CD4-positive, alpha-beta memory T cell (primary cell): Measurements from ENCODE around the gene RNF126. TPM values are rescaled to one million over a fixed set of nuclear protein-coding genes. Genes with fewer than 3 reads are reported as not detected.
"Not testable (repeated sequence)": the region's sequence is repeated elsewhere in the genome, so short reads cannot be mapped to it uniquely, and the experiment has no call there.

Experiments
- CTCF ChIA-PET: fragments of 350-600 bp; sonication (Branson Sonifier 250); formaldehyde crosslinking; loops from one replicate; lab custom pipeline; 2021; ENCODE audit warnings: inconsistent platforms; ENCODE audit not compliant: partially characterized antibody; lab: Charles Lee
- POLR2A ChIA-PET: fragments of 350-600 bp; sonication (Branson Sonifier 250); formaldehyde crosslinking; loops from one replicate; lab custom pipeline; 2021; ENCODE audit not compliant: partially characterized antibody; lab: Charles Lee
- DNase-seq, 5 donors: peaks; one replicate each; pipeline versions ENCODE4 v3.0.0 to v3.0.0-alpha.2; 2020 to 2022; ENCODE audit warnings: mixed read lengths in 1 of 5
- H3K27ac ChIP-seq: one replicate; pipeline ENCODE4 v1.7.0; 2013; ENCODE audit warnings: low read depth, low read length
- H3K27me3 ChIP-seq: 2 replicates; pipeline ENCODE4 v1.7.0; 2013; ENCODE audit warnings: mild to moderate bottlenecking, low read length, moderate library complexity; ENCODE audit not compliant: insufficient read depth
- H3K36me3 ChIP-seq: 2 replicates; pipeline ENCODE4 v1.7.0; 2013; ENCODE audit warnings: mild to moderate bottlenecking, low read length, moderate library complexity; ENCODE audit not compliant: insufficient read depth
- H3K4me1 ChIP-seq: 2 replicates; pipeline ENCODE4 v1.7.0; 2013; ENCODE audit warnings: mild to moderate bottlenecking, low read length, moderate library complexity; ENCODE audit not compliant: insufficient read depth
- H3K4me3 ChIP-seq, 2 donors: one replicate each; pipeline ENCODE4 v1.7.0; 2013; ENCODE audit warnings: low read length in 2 of 2, mild to moderate bottlenecking in 1 of 2
- H3K9me3 ChIP-seq, 2 donors: one replicate each; pipeline ENCODE4 v1.7.0; 2013; ENCODE audit warnings: low read length in 2 of 2, control low read depth in 1 of 2; ENCODE audit not compliant: control insufficient read depth in 1 of 2
- H3K27ac Mint-ChIP-seq, 7 donors: one replicate each; pipeline ENCODE4 v1.8.0; 2020 to 2021; ENCODE audit warnings: mixed read lengths in 7 of 7, mild to moderate bottlenecking in 6 of 7, inconsistent platforms in 3 of 7, moderate library complexity in 3 of 7
- H3K27me3 Mint-ChIP-seq, 2 donors: one replicate each; pipeline ENCODE4 v1.8.0; 2020 to 2021; ENCODE audit warnings: mixed read lengths in 2 of 2
- H3K36me3 Mint-ChIP-seq, 2 donors: one replicate each; pipeline ENCODE4 v1.8.0; 2020 to 2021; ENCODE audit warnings: mixed read lengths in 2 of 2, inconsistent platforms in 1 of 2, mild to moderate bottlenecking in 1 of 2
- H3K4me1 Mint-ChIP-seq, 4 donors: one replicate each; pipeline ENCODE4 v1.8.0; 2020 to 2021; ENCODE audit warnings: mixed read lengths in 4 of 4, mild to moderate bottlenecking in 1 of 4
- H3K4me3 Mint-ChIP-seq, 8 donors: one replicate each; pipeline ENCODE4 v1.8.0; 2020 to 2021; ENCODE audit warnings: mixed read lengths in 8 of 8, mild to moderate bottlenecking in 7 of 8, moderate library complexity in 6 of 8, inconsistent platforms in 3 of 8
- H3K9me3 Mint-ChIP-seq, 8 donors: one replicate each; pipeline ENCODE4 v1.8.0; 2020 to 2021; ENCODE audit warnings: mixed read lengths in 8 of 8, mild to moderate bottlenecking in 5 of 8, inconsistent platforms in 3 of 8, moderate library complexity in 1 of 8
- intact Hi-C: fragments of 100-400 bp; cut with micrococcal nuclease; formaldehyde crosslinking; loops from one replicate; pipeline ENCODE4 v1.15.1; 2023
- polyA plus RNA-seq, 2 donors: library from polyadenylated mRNA; unstranded; fragments of 300-500 nt; fragmentation: Illumina TruSeq; gene quantifications; one replicate each; pipeline ENCODE4 v1.2.3, GENCODE V29; 2021
- total RNA-seq, 2 experiments: library from RNA; stranded (reverse); gene quantifications; one replicate each; pipeline ENCODE4 v1.2.3, GENCODE V29; 2021

RNF126 gene
- total and polyA plus RNA-seq, 4 experiments from 2014 or later, result 82.3 to 112 (median 100) TPM

- intact Hi-C loops, result loop anchor here (1.0 to 10.0 kb wide), 6 partner anchors 23 to 164 kb away; partner anchors contain the start of genes BSG and PTBP1
- CTCF ChIA-PET, result interaction anchor here (0.7 to 1.0 kb wide), 3 partner anchors 27 to 49 kb away, joined by 3 to 6 read pairs (median 4); no protein-coding TSS in a partner anchor
Observed at GRCh38 chr19:633068-633785, 29.8 kb downstream of the RNF126 start, which contains the start of gene POLRMT. TSS of gene POLRMT (minus strand) at chr19:633537. CDS start at chr19:633512, 25 bp downstream.

DNA sequence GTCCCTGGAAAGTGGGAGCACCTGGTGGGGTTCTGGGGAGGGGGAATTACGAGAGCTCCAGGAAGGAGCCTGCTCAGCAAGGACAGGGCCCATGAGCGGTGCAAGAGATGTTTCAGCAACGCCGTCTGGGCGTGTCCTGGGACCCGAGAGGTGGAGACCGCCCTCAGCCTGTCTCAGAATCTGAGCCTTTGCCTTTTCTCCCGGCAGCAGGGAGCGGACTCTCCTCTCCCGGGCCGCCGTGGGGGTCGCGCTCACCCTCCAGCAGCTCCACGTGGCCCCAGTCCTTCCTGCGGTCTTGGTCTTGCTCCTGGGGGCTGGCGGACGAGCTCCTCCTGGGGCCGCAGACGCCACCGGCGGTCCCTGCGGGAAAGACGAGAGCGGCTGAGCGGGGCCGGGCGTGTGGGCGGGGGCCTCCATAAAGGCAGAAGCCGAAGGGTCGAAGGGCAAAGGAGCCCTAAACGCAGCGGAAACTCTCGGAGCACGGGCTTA, 30.4 kb downstream of the RNF126 start:
- peaks cover 22% of the 10 kb centered on the region for H3K4me1 ChIP-seq
- H3K27me3 Mint-ChIP-seq, result no peaks in the 10 kb centered on the region
- H3K4me3 Mint-ChIP-seq, result peak overlapping the region; percentile 90 to 98 (median 96)
- H3K27ac Mint-ChIP-seq, result peak overlapping the region; percentile 89 to 98 (median 96)
- peaks cover 2 to 50% (median 23%) of the 10 kb centered on the region in 4 donors for H3K4me1 Mint-ChIP-seq
- no peaks in the 10 kb centered on the region for H3K9me3 Mint-ChIP-seq
- peaks cover 15 to 27% of the 10 kb centered on the region in 2 donors for H3K36me3 Mint-ChIP-seq
- ChIA-PET POLR2A (interaction anchor here (1.1 to 4.6 kb wide), 4 partner anchors 22 to 61 kb away, joined by 3 to 54 read pairs (median 12); partner anchors contain the start of genes BSG and RNF126), CTCF (interaction anchor here (1.5 kb wide), 1 partner anchor 48 kb away, joined by 4 read pairs; no protein-coding TSS in a partner anchor)
- H3K4me3 ChIP-seq, result peak overlapping the region; percentile 61 to 86
- peaks cover 7% of the 10 kb centered on the region for H3K36me3 ChIP-seq
- DNase-seq, result peak in 1 of 5 donors; percentile 49
- peak overlapping the region; percentile 71 for H3K27ac ChIP-seq
- intact Hi-C loops, result loop anchor here (1.0 to 10.0 kb wide), 6 partner anchors 22 to 165 kb away; partner anchors contain the start of genes BSG and PTBP1
- H3K9me3 ChIP-seq, result no peaks in the 10 kb centered on the region
- no peaks in the 10 kb centered on the region for H3K27me3 ChIP-seq

More at GRCh38 chr19:633068-633785, 29.8 kb downstream of the RNF126 start, which contains the start of gene POLRMT:
- H3K27me3 ChIP-seq, result no peaks in the 10 kb centered on the region
- peak; percentile 94 to 96 (median 96) for DNase-seq
- H3K4me3 ChIP-seq, result peak within 1 kb of the TSS; percentile 61 to 86
- POLR2A ChIA-PET, result interaction anchor here (0.7 to 4.6 kb wide), 8 partner anchors 9 to 122 kb away, joined by 3 to 54 read pairs (median 6); partner anchors contain the start of genes BSG and RNF126
- Mint-ChIP-seq H3K36me3 (peaks cover 13 to 26% of the 10 kb centered on the region in 2 donors), H3K4me3 (peak within 1 kb of the TSS; percentile 90 to 98 (median 96)), H3K4me1 (peaks cover 2 to 49% (median 24%) of the 10 kb centered on the region in 4 donors), H3K27me3 (no peaks in the 10 kb centered on the region), H3K27ac (peak within 1 kb of the TSS; percentile 94 to 98 (median 97)), H3K9me3 (no peaks in the 10 kb centered on the region)
- peaks cover 7% of the 10 kb centered on the region for H3K36me3 ChIP-seq
- H3K27ac ChIP-seq, result peak within 1 kb of the TSS; percentile 71
- peaks cover 22% of the 10 kb centered on the region for H3K4me1 ChIP-seq
- H3K9me3 ChIP-seq, result no peaks in the 10 kb centered on the region

DNA sequence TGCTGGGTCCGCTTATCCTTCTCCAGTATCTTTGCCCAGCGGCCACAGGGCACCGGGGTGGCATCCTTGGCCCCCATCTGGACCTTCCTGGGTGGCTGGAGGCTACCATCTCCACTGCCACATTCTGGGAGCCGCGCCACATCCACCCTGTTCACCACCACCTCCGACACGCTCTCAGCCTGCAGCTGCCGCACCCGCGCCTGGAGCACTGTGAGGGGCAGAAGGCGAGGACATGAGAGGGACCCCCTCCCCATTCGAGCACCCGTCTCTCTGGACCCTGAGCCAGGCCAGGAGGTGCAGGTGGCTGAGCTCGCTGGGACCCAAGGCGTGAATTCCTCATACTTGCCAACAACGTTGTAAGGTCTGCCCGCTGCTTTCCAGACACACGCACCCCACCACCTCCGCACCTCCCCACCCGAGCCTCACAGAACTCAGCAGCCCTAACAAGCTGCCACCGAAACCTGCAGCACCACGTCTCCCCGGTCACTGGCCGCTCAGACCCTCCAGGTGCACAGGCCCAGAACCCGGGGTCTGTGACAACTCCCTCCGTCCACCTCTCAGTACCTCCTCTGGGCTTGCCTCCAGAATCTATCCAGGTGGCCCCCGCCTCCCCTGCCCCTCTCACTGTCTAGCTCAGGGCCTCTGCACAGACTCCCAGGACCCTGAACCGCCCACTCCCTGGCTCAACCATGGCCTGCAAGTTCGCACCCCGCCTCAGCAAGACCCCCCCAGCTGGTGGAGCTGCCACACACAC, 32.9 kb downstream of the RNF126 start:
- DNase-seq, result no peak
- Mint-ChIP-seq H3K4me3 (no peak overlapping the region), H3K36me3 (peaks cover 23 to 34% of the 10 kb centered on the region in 2 donors), H3K27me3 (no peaks in the 10 kb centered on the region), H3K4me1 (peaks cover 4 to 50% (median 21%) of the 10 kb centered on the region in 4 donors), H3K9me3 (no peaks in the 10 kb centered on the region), H3K27ac (peak overlapping the region in 3 of 7 donors; percentile 15 to 55 (median 30))
- H3K27ac ChIP-seq, result no peak overlapping the region
- no peak overlapping the region for H3K4me3 ChIP-seq
- ChIA-PET CTCF (interaction anchor here (0.6 kb wide), 1 partner anchor 35 kb away, joined by 3 read pairs; no protein-coding TSS in a partner anchor), POLR2A (interaction anchor here (1.1 to 3.0 kb wide), 3 partner anchors 10 to 19 kb away, joined by 3 to 19 read pairs (median 3); no protein-coding TSS in a partner anchor)
- intact Hi-C loops, result loop anchor here (10.0 kb wide), 1 partner anchor 115 kb away; no protein-coding TSS in a partner anchor
- peaks cover 22% of the 10 kb centered on the region for H3K4me1 ChIP-seq
- H3K27me3 ChIP-seq, result no peaks in the 10 kb centered on the region
- no peaks in the 10 kb centered on the region for H3K9me3 ChIP-seq
- peaks cover 13% of the 10 kb centered on the region for H3K36me3 ChIP-seq

DNA sequence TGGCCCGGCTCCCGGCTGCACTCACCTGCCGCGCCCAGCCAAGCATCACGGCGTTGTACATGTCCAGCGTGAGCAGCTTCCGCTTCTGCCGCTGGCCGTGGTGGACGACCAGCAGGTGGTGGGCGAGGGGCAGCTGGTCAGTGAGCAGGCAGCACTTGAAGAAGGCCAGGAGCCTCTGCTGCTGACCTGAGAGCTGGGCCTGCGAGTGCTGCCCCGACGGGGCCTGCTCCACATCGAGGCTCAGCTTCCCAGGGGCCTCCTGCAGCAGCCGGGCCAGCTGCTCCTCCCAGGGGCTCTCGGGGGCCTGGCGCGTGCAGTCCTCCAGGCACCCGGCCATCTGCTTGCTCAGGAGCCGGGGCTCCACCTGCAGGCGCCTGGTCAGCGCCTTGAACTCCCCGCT, 33.5 kb downstream of the RNF126 start:
- H3K4me3 Mint-ChIP-seq, H3K9me3 ChIP-seq, CTCF ChIA-PET, H3K4me3 ChIP-seq, DNase-seq, H3K9me3 Mint-ChIP-seq, H3K27ac Mint-ChIP-seq, H3K27me3 ChIP-seq, intact Hi-C loops, H3K27me3 Mint-ChIP-seq, H3K27ac ChIP-seq: not testable (repeated sequence)
- H3K4me1 Mint-ChIP-seq, result peaks cover 4 to 50% (median 21%) of the 10 kb centered on the region in 4 donors
- Histone ChIP-seq H3K4me1 (peaks cover 22% of the 10 kb centered on the region), H3K36me3 (peaks cover 13% of the 10 kb centered on the region)
- peaks cover 23 to 34% of the 10 kb centered on the region in 2 donors for H3K36me3 Mint-ChIP-seq
- POLR2A ChIA-PET, result interaction anchor here (1.0 kb wide), 1 partner anchor 31 kb away, joined by 3 read pairs; no protein-coding TSS in a partner anchor

GRCh38 chr19:628168-628567, 34.8 kb downstream of the RNF126 start:
- ChIA-PET POLR2A (interaction anchor here (1.0 kb wide), 1 partner anchor 33 kb away, joined by 3 read pairs; no protein-coding TSS in a partner anchor), CTCF (interaction anchor here (0.7 to 0.9 kb wide), 2 partner anchors 40 to 44 kb away, joined by 3 to 4 read pairs; no protein-coding TSS in a partner anchor)
- no peaks in the 10 kb centered on the region for H3K27me3 Mint-ChIP-seq
- no peak overlapping the region for H3K4me3 Mint-ChIP-seq
- H3K9me3 Mint-ChIP-seq, result peaks cover 0 to 1% (median 0%) of the 10 kb centered on the region in 8 donors
- H3K4me1 Mint-ChIP-seq, result peaks cover 2 to 39% (median 15%) of the 10 kb centered on the region in 4 donors
- DNase-seq, result no peak
- H3K36me3 Mint-ChIP-seq, result peaks cover 30 to 35% of the 10 kb centered on the region in 2 donors
- Histone ChIP-seq H3K36me3 (peaks cover 16% of the 10 kb centered on the region), H3K4me1 (peaks cover 13% of the 10 kb centered on the region), H3K9me3 (no peaks in the 10 kb centered on the region), H3K27me3 (no peaks in the 10 kb centered on the region), H3K27ac (no peak overlapping the region), H3K4me3 (no peak overlapping the region)
- intact Hi-C loops, result no loop called here
- peak overlapping the region in 2 of 7 donors; percentile 45 to 46 for H3K27ac Mint-ChIP-seq

GRCh38 chr19:626566-626965, 36.4 kb downstream of the RNF126 start:
- Mint-ChIP-seq H3K36me3 (peaks cover 29 to 30% of the 10 kb centered on the region in 2 donors), H3K4me1 (peaks cover 2 to 27% (median 8%) of the 10 kb centered on the region in 4 donors)
- H3K27ac Mint-ChIP-seq, H3K4me3 Mint-ChIP-seq, H3K4me1 ChIP-seq, DNase-seq, H3K9me3 Mint-ChIP-seq, H3K27me3 Mint-ChIP-seq, intact Hi-C loops, H3K4me3 ChIP-seq, H3K27ac ChIP-seq, H3K27me3 ChIP-seq, H3K9me3 ChIP-seq: not testable (repeated sequence)
- peaks cover 16% of the 10 kb centered on the region for H3K36me3 ChIP-seq
- ChIA-PET CTCF (interaction anchor here (1.5 to 1.7 kb wide), 3 partner anchors 14 to 40 kb away, joined by 5 to 7 read pairs (median 5); no protein-coding TSS in a partner anchor), POLR2A (interaction anchor here (0.8 to 1.4 kb wide), 3 partner anchors 11 to 37 kb away, joined by 4 to 5 read pairs (median 4); partner anchors contain the start of gene RNF126)
